CD4-positive, alpha-beta T cell treated with Interferon alpha-2 for 1 hour (primary cell): ENCODE measurements around the gene CLNK.

ENCODE experiments used
- DNase-seq, 2 donors: peaks; one replicate each; pipeline ENCODE4 v3.0.0-alpha.2; 2020 to 2022

Gene CLNK

GRCh38 chr4:10438924-10439323 is 245.6 kb downstream of the CLNK start:
- DNase-seq, result no peak

DNA sequence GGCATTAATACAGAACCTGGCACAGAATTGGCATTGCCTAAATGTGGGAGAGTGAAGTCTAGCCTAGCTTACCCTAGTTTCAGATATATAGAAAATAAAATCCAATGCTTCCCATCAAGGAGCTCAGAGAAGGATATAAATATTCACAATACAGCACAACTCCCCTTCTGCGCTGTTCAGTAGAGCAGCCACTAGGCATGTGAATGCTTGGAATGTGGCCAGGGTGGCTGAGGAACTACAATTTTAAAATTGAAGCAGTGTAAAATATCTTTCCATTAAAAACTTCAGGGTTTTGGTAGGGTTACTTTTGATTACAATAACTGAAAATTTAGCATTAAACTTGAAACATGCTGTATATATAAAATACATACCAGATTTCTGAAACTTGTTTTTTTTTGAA is 246.8 kb downstream of the CLNK start:
- no peak for DNase-seq
